Panc1 (cell line): ENCODE measurements around the gene CNTROB.

Experiments used
- CTCF ChIP-seq: fragments of 450-650 bp; IDR thresholded peaks from 2 replicates; pipeline ENCODE4 v1.5.1; 2017; ENCODE audit warnings: mild to moderate bottlenecking
- SIN3A ChIP-seq: IDR thresholded peaks from 2 replicates; pipeline ENCODE4 v1.6.1; 2012; ENCODE audit warnings: low read depth, mild to moderate bottlenecking, low read length, moderate library complexity, borderline replicate concordance; ENCODE audit not compliant: insufficient read depth

- no peak for TF ChIP-seq CTCF
- no peak for TF ChIP-seq SIN3A
Observed at GRCh38 chr17:7915179-7915610, 16.8 kb upstream of the CNTROB start.
